Fibroblast of upper back skin (primary cell): ENCODE measurements around the gene ABRACL.
"Not testable (repeated sequence)": the region's sequence is repeated elsewhere in the genome, so short reads cannot be mapped to it uniquely, and the experiment has no call there.

Experiments used
- DNase-seq: peaks from one replicate; pipeline ENCODE4 v3.0.0-alpha.2; 2013

ABRACL gene

GRCh38 chr6:139028658-139029469 is at the start of gene ABRACL:
ABRACL (plus strand) TSS chr6:139028745; CDS start chr6:139034161, 5,416 bp downstream.
- DNase-seq: peak; percentile 65

- DNase-seq: peak; percentile 59
Measured at GRCh38 chr6:138979365-138979764, 49.2 kb upstream of the ABRACL start.

GRCh38 chr6:138979813-138980668 is 48.5 kb upstream of the ABRACL start:
- DNase-seq: no peak

- DNase-seq: no peak
Measured at GRCh38 chr6:138981416-138981815, 47.1 kb upstream of the ABRACL start.

GRCh38 chr6:138986578-138986977 is 42.0 kb upstream of the ABRACL start:
- no peak for DNase-seq

- no peak for DNase-seq
Measured at GRCh38 chr6:138987080-138987642, 41.4 kb upstream of the ABRACL start.

- DNase-seq: peak; percentile 89
Measured at GRCh38 chr6:138987643-138988468, 40.7 kb upstream of the ABRACL start, which contains the start of gene REPS1. REPS1 (minus strand) TSS chr6:138988253; CDS start chr6:138987682, 571 bp downstream.

- DNase-seq: no peak
Measured at GRCh38 chr6:138988469-138988834, 40.1 kb upstream of the ABRACL start.

- DNase-seq: no peak
Measured at GRCh38 chr6:138989098-138989983, 39.2 kb upstream of the ABRACL start.

- DNase-seq: no peak
Measured at GRCh38 chr6:138991206-138991605, 37.3 kb upstream of the ABRACL start.

- DNase-seq: not testable (repeated sequence)
Measured at GRCh38 chr6:138992965-138993364, 35.6 kb upstream of the ABRACL start.

GRCh38 chr6:138993410-138993809 is 35.1 kb upstream of the ABRACL start:
- not testable (repeated sequence) for DNase-seq

GRCh38 chr6:138996524-138996923 is 32.0 kb upstream of the ABRACL start:
- no peak for DNase-seq

GRCh38 chr6:138997136-138997535 is 31.4 kb upstream of the ABRACL start:
- no peak for DNase-seq

- peak; percentile 63 for DNase-seq
Measured at GRCh38 chr6:138999949-139000725, 28.4 kb upstream of the ABRACL start.

GRCh38 chr6:139003751-139004150 is 24.8 kb upstream of the ABRACL start:
- no peak for DNase-seq

- no peak for DNase-seq
Measured at GRCh38 chr6:139006477-139006876, 22.1 kb upstream of the ABRACL start.

GRCh38 chr6:139007428-139007827 is 21.1 kb upstream of the ABRACL start:
- DNase-seq: no peak

- no peak for DNase-seq
Measured at GRCh38 chr6:139008117-139008516, 20.4 kb upstream of the ABRACL start.

- DNase-seq: no peak
Measured at GRCh38 chr6:139010674-139011073, 17.9 kb upstream of the ABRACL start.

- no peak for DNase-seq
Measured at GRCh38 chr6:139011980-139012379, 16.6 kb upstream of the ABRACL start.
